K562 (cell line): ENCODE data around the gene ABCB9. TPM values are rescaled to one million over a fixed set of nuclear protein-coding genes. Genes with fewer than 3 reads are reported as not detected.
A peak's percentile ranks its signal among the peaks of the same experiment; 100 is the strongest.

Experiments used
- ARID1B ChIP-seq: fragments of 450-650 bp; IDR thresholded peaks from 2 replicates; pipeline ENCODE4 v1.6.1; 2016; ENCODE audit warnings: antibody characterized with exemption, mild to moderate bottlenecking, inconsistent platforms
- BRF1 ChIP-seq: IDR thresholded peaks from 3 replicates; pipeline ENCODE4 v1.6.1; 2011; ENCODE audit warnings: borderline replicate concordance, mild to moderate bottlenecking; ENCODE audit not compliant: insufficient read length; ENCODE audit errors: extremely low read depth
- EGR1 ChIP-seq: fragments of 450-650 bp; conservative IDR thresholded peaks from 2 replicates; pipeline ENCODE4 v1.6.1; 2017; ENCODE audit warnings: mild to moderate bottlenecking
- EHMT2 ChIP-seq: fragments of 450-650 bp; IDR thresholded peaks from 2 replicates; pipeline ENCODE4 v1.6.1; 2018; ENCODE audit warnings: antibody characterized with exemption
- GMEB1 ChIP-seq: fragments of 250-450 bp; sonication (Bioruptor Pico); IDR thresholded peaks from 2 replicates; pipeline ENCODE4 v1.4.0; 2020; ENCODE audit warnings: mild to moderate bottlenecking
- ID3 ChIP-seq, 2 experiments: fragments of 250-450 bp in 1 of 2; fragments of 450-650 bp in 1 of 2; sonication (Bioruptor Pico) in 1 of 2; IDR thresholded peaks; 2 replicates each; pipeline versions ENCODE4 v1.6.1 to v1.8.0; 2016 to 2021; ENCODE audit warnings: mild to moderate bottlenecking in 2 of 2, moderate library complexity in 2 of 2, missing compliant biosample characterization in 1 of 2, missing genetic modification characterization in 1 of 2
- JUN ChIP-seq, 2 experiments: sonication (generic) in 1 of 2; formaldehyde crosslinking in 1 of 2; IDR thresholded peaks; 2 replicates each; pipeline versions ENCODE4 v1.6.1 to v1.8.0; 2012 to 2022; ENCODE audit warnings: borderline replicate concordance in 2 of 2, mild to moderate bottlenecking in 2 of 2, improper control_type of control experiment in 1 of 2, low read depth in 1 of 2, low read length in 1 of 2, missing genetic modification reagents in 1 of 2
- LCOR ChIP-seq: sonication (generic); formaldehyde crosslinking; IDR thresholded peaks from 2 replicates; pipeline ENCODE4 v1.8.0; 2022; ENCODE audit warnings: mild to moderate bottlenecking, missing genetic modification reagents
- MAFF ChIP-seq: IDR thresholded peaks from 2 replicates; pipeline ENCODE4 v1.6.1; 2012; ENCODE audit warnings: low read length, improper control_type of control experiment
- MTA3 ChIP-seq: fragments of 450-650 bp; formaldehyde crosslinking; IDR thresholded peaks from 2 replicates; pipeline ENCODE4 v1.6.1; 2017; ENCODE audit warnings: mild to moderate bottlenecking, borderline replicate concordance
- NBN ChIP-seq: fragments of 450-650 bp; IDR thresholded peaks from 2 replicates; pipeline ENCODE4 v1.6.1; 2016; ENCODE audit warnings: low read depth, mild to moderate bottlenecking
- PHF8 ChIP-seq: fragments of 200-600 bp; sonication (generic); IDR thresholded peaks from 2 replicates; pipeline ENCODE4 v1.6.1; 2012; ENCODE audit warnings: mixed run types, mild to moderate bottlenecking, inconsistent platforms, low read length, moderate library complexity, borderline replicate concordance
- POLR2AphosphoS5 ChIP-seq: IDR thresholded peaks from 2 replicates; pipeline ENCODE4 v1.6.1; 2011; ENCODE audit warnings: mild to moderate bottlenecking, low read depth, low read length, moderate library complexity; ENCODE audit not compliant: control insufficient read depth, insufficient read depth
- PURB ChIP-seq: sonication (generic); formaldehyde crosslinking; IDR thresholded peaks from 2 replicates; pipeline ENCODE4 v1.9.0; 2021; ENCODE audit warnings: low read depth, mild to moderate bottlenecking, missing genetic modification reagents
- TEAD4 ChIP-seq, 2 experiments: sonication (generic) in 1 of 2; formaldehyde crosslinking in 1 of 2; IDR thresholded peaks; 2 replicates each; pipeline versions ENCODE4 v1.6.1 to v1.8.0; 2012 to 2022; ENCODE audit warnings: borderline replicate concordance in 1 of 2, inconsistent platforms in 1 of 2, low read length in 1 of 2, mild to moderate bottlenecking in 1 of 2, missing genetic modification reagents in 1 of 2
- ZBTB8A ChIP-seq: fragments of 450-650 bp; IDR thresholded peaks from 2 replicates; pipeline ENCODE4 v1.6.1; 2018; ENCODE audit warnings: mild to moderate bottlenecking, moderate library complexity; ENCODE audit not compliant: partially characterized antibody
- ZNF586 ChIP-seq: fragments of 450-650 bp; formaldehyde crosslinking; conservative IDR thresholded peaks from 2 replicates; pipeline ENCODE4 v1.4.0; 2020; ENCODE audit warnings: mild to moderate bottlenecking, moderate library complexity
- polyA plus RNA-seq, 8 experiments: library from polyadenylated mRNA; depleted of rRNA in 4 of 8; stranded (reverse) in 5 of 8; unstranded in 3 of 8; fragments of >200 nt; fragmentation: Nextera tagmentation in 2 of 8; fragmentation: Illumina TruSeq in 1 of 8; extraction: Ambion mirVana in 2 of 8; extraction: Trizol in 1 of 8; gene quantifications; 2 replicates each; pipeline versions ENCODE4 v1.2.1 to v1.2.3, GENCODE V29; 2011 to 2014; ENCODE audit warnings: inconsistent platforms in 1 of 8, missing spikeins in 1 of 8
- total RNA-seq, 7 experiments: library from RNA; depleted of rRNA in 6 of 7; stranded (reverse); fragments of >200 nt in 6 of 7; fragmentation: Illumina TruSeq in 2 of 7; extraction: Trizol in 2 of 7; gene quantifications; 2 replicates each; pipeline versions ENCODE4 v1.2.1 to v1.2.3, GENCODE V29; 2011 to 2021; ENCODE audit warnings: low replicate concordance in 1 of 7
- TF ChIP-seq, protein P1 (sequence below): sonication (generic); formaldehyde crosslinking; IDR thresholded peaks from 2 replicates; pipeline ENCODE4 v1.8.1; 2023; ENCODE audit warnings: mild to moderate bottlenecking, missing genetic modification reagents
- TF ChIP-seq, protein P2 (sequence below): fragments of 250-450 bp; sonication (Bioruptor Pico); IDR thresholded peaks from 2 replicates; pipeline ENCODE4 v1.5.0; 2021
- TF ChIP-seq, protein P3 (sequence below): fragments of 450-650 bp; formaldehyde crosslinking; IDR thresholded peaks from 2 replicates; pipeline ENCODE4 v1.4.0; 2020; ENCODE audit warnings: mild to moderate bottlenecking

The ABCB9 gene
- total and polyA plus RNA-seq, 9 of the 15 experiments (the other 6 are each of a cell fraction or from before 2014, with no cell fraction given), result 0.20 to 12.6 (median 6.2) TPM

- TF ChIP-seq, protein P1, sequence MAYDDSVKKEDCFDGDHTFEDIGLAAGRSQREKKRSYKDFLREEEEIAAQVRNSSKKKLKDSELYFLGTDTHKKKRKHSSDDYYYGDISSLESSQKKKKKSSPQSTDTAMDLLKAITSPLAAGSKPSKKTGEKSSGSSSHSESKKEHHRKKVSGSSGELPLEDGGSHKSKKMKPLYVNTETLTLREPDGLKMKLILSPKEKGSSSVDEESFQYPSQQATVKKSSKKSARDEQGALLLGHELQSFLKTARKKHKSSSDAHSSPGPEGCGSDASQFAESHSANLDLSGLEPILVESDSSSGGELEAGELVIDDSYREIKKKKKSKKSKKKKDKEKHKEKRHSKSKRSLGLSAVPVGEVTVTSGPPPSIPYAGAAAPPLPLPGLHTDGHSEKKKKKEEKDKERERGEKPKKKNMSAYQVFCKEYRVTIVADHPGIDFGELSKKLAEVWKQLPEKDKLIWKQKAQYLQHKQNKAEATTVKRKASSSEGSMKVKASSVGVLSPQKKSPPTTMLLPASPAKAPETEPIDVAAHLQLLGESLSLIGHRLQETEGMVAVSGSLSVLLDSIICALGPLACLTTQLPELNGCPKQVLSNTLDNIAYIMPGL (CRISPR knock-in tag), result peak; percentile 47; the same call in 1 of the 2 replicates
- TF ChIP-seq, protein P2, sequence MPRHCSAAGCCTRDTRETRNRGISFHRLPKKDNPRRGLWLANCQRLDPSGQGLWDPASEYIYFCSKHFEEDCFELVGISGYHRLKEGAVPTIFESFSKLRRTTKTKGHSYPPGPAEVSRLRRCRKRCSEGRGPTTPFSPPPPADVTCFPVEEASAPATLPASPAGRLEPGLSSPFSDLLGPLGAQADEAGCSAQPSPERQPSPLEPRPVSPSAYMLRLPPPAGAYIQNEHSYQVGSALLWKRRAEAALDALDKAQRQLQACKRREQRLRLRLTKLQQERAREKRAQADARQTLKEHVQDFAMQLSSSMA, result peak; percentile 78; the same call in 1 of the 2 replicates
- TF ChIP-seq POLR2AphosphoS5 (peak; percentile 74), ZBTB8A (no peak), MAFF (no peak), TEAD4 (IDR thresholded peaks at IDR 0.05; ENCODE audit: low read length) (peak; percentile 8), TEAD4 (CRISPR knock-in tag; IDR thresholded peaks at IDR 0.05; ENCODE audit: borderline replicate concordance) (no peak), BRF1 (no peak), EHMT2 (no peak), ARID1B (no peak), NBN (no peak), ID3 (CRISPR knock-in tag; IDR thresholded peaks at IDR 0.05) (no peak), ID3 (tag; IDR thresholded peaks at IDR 0.05) (peak; percentile 47), PHF8 (peak; percentile 81; the same call in 1 of the 2 replicates), GMEB1 (CRISPR knock-in tag) (peak; percentile 58), ZNF586 (no peak), EGR1 (peak; percentile 44), MTA3 (peak; percentile 85), LCOR (CRISPR knock-in tag) (peak; percentile 47; the same call in 1 of the 2 replicates), JUN (IDR thresholded peaks at IDR 0.05; ENCODE audit: borderline replicate concordance, low read depth, low read length) (peak; percentile 6; the same call in 1 of the 2 replicates), JUN (CRISPR knock-in tag; IDR thresholded peaks at IDR 0.05; ENCODE audit: borderline replicate concordance) (0 out of 2 replicates have a peak, but pooled peaks have one; percentile 42), PURB (no peak)
- TF ChIP-seq, protein P3, sequence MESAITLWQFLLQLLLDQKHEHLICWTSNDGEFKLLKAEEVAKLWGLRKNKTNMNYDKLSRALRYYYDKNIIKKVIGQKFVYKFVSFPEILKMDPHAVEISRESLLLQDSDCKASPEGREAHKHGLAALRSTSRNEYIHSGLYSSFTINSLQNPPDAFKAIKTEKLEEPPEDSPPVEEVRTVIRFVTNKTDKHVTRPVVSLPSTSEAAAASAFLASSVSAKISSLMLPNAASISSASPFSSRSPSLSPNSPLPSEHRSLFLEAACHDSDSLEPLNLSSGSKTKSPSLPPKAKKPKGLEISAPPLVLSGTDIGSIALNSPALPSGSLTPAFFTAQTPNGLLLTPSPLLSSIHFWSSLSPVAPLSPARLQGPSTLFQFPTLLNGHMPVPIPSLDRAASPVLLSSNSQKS (CRISPR knock-in tag), result no peak
Observed at GRCh38 chr12:122980183-122981035, 14.1 kb upstream of the ABCB9 start, which contains the start of gene ARL6IP4 (continued).
